Transverse colon (tissue), 3 donors: ENCODE results near the gene PLXDC2.

Experiments used
- CTCF ChIP-seq, 5 experiments: fragments of 200-600 bp in 3 of 5; fragments of 450-650 bp in 2 of 5; sonication (generic) in 3 of 5; IDR thresholded peaks; 1 replicate in 2 of 5; 2 replicates in 3 of 5; pipeline ENCODE4 v1.5.1; 2016 to 2017; ENCODE audit warnings: antibody characterized with exemption in 5 of 5, inconsistent platforms in 3 of 5, mild to moderate bottlenecking in 2 of 5, moderate library complexity in 1 of 5
- POLR2A ChIP-seq: fragments of 450-650 bp; IDR thresholded peaks from one replicate; pipeline ENCODE4 v1.6.1; 2016; ENCODE audit warnings: antibody characterized with exemption, mild to moderate bottlenecking, moderate library complexity

GRCh38 chr10:19809481-19809880 lies 6.8 kb upstream of the PLXDC2 start:
- TF ChIP-seq CTCF (IDR thresholded peaks at IDR 0.05) = no peak
- TF ChIP-seq POLR2A = no peak
